Esophagus (tissue), 2 donors: ENCODE data around the gene SND1. TPM values are rescaled to one million over a fixed set of nuclear protein-coding genes. Genes with fewer than 3 reads are reported as not detected.

ENCODE experiments used
- H3K27ac ChIP-seq, 2 donors: one replicate each; pipeline ENCODE4 v1.5.1; 2013; ENCODE audit warnings: low read depth in 2 of 2, mild to moderate bottlenecking in 2 of 2, inconsistent platforms in 1 of 2, low read length in 1 of 2, moderate library complexity in 1 of 2
- H3K27me3 ChIP-seq, 2 donors: one replicate each; pipeline ENCODE4 v1.6.1; 2013; ENCODE audit warnings: low read length in 2 of 2, control low read depth in 1 of 2, mild to moderate bottlenecking in 1 of 2; ENCODE audit not compliant: insufficient read depth in 2 of 2, control insufficient read depth in 1 of 2
- H3K36me3 ChIP-seq, 2 donors: one replicate each; pipeline ENCODE4 v1.6.1; 2013; ENCODE audit warnings: low read length in 1 of 2; ENCODE audit not compliant: control insufficient read depth in 2 of 2, insufficient read depth in 2 of 2
- H3K4me1 ChIP-seq, 2 donors: one replicate each; pipeline ENCODE4 v1.6.1; 2013; ENCODE audit warnings: low read length in 1 of 2; ENCODE audit not compliant: control insufficient read depth in 2 of 2, insufficient read depth in 2 of 2
- H3K4me3 ChIP-seq, 2 donors: one replicate each; pipeline ENCODE4 v1.5.1; 2013; ENCODE audit warnings: low read length in 2 of 2, mild to moderate bottlenecking in 2 of 2, low read depth in 1 of 2, moderate library complexity in 1 of 2
- H3K9me3 ChIP-seq, 2 donors: one replicate each; pipeline ENCODE4 v1.6.1; 2013; ENCODE audit warnings: mild to moderate bottlenecking in 2 of 2, low read depth in 1 of 2, low read length in 1 of 2, moderate library complexity in 1 of 2; ENCODE audit not compliant: control insufficient read depth in 2 of 2, insufficient read depth in 1 of 2
- WGBS, 2 donors: extraction: QIAGEN DNeasy Blood & Tissue Kit; methylation state at CpG; one replicate each; pipeline ENCODE4 v1.1.7; 2013; 5-methylcytosine and 5-hydroxymethylcytosine counted together
- polyA plus RNA-seq, 2 donors: library from polyadenylated mRNA; stranded (reverse); fragments of 200-250 nt; gene quantifications; one replicate each; pipeline ENCODE4 v1.2.3, GENCODE V29; 2013
- donor health status: healthy with polysubstance abuse.
- donor health status: Bipolar disorder and iron deficiency.

The SND1 gene
- polyA plus RNA-seq, 2 donors: 23.1 to 44.4 TPM

DNA sequence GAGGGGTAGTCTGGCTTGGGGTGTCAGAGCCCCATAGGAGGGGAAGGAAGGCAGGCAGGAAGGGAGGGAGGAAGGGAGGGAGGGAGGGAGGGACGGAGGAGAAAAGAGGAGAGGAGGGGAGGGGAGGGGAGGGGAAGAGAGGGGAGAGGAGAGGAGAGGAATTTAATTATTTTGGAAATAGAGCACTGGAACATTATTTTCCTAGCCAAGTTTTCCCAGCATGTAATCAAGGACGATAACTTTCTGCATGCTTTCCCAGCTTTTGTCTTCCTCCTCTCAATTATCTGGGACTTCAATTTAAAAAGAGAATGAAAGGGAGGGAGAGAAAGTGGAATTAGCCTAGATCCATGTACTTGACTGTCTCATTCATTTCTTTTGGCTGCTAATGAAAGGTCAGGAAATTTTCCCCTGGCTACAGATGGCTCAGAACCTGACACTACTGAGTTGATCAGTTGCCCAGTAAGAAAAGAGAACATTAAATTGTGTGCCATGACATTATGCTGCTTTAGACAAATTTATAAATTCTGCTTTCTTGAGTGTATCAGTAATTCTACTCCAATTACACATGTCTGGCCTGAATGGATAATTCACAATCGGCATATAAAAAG lies 230.4 kb downstream of the SND1 start:
- no peak overlapping the region for H3K27ac ChIP-seq
- H3K36me3 ChIP-seq: no peaks in the 10 kb centered on the region
- no peaks in the 10 kb centered on the region for H3K9me3 ChIP-seq
- WGBS, 2 donors: 60 to 74% methylated on average over 3 of the region's 3 CpGs
- no peak overlapping the region for H3K4me3 ChIP-seq
- no peaks in the 10 kb centered on the region for H3K4me1 ChIP-seq
- H3K27me3 ChIP-seq: no peaks in the 10 kb centered on the region

DNA sequence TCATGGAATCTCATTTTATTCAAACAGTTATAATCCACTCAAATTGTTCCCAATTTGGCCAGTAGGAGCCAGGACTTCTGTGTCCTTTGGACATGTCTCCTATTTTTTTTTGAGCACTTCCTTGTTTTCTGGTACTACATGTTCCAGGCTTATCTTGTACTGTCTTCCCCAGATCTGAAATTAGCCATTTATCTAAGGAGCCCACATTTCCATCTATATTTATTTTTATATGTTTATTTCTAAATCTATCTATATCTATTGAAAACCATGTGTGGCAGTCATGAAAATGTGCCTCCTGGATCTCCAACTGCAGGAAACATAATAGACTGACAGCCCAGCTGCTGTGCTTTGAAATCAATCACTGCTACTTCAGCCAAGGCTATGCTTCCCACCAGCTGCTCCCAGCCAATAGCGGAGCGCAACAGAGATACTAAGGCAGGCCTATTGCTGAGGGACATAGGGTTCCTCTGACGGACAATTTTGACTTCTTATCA lies 232.1 kb downstream of the SND1 start:
- no peaks in the 10 kb centered on the region for H3K9me3 ChIP-seq
- H3K4me1 ChIP-seq: no peaks in the 10 kb centered on the region
- no peak overlapping the region for H3K27ac ChIP-seq
- peaks cover 2 to 11% of the 10 kb centered on the region in 2 donors for H3K36me3 ChIP-seq
- WGBS, 2 donors: 98 to 100% methylated on average over 3 of the region's 3 CpGs
- H3K27me3 ChIP-seq: no peaks in the 10 kb centered on the region
- no peak overlapping the region for H3K4me3 ChIP-seq

DNA sequence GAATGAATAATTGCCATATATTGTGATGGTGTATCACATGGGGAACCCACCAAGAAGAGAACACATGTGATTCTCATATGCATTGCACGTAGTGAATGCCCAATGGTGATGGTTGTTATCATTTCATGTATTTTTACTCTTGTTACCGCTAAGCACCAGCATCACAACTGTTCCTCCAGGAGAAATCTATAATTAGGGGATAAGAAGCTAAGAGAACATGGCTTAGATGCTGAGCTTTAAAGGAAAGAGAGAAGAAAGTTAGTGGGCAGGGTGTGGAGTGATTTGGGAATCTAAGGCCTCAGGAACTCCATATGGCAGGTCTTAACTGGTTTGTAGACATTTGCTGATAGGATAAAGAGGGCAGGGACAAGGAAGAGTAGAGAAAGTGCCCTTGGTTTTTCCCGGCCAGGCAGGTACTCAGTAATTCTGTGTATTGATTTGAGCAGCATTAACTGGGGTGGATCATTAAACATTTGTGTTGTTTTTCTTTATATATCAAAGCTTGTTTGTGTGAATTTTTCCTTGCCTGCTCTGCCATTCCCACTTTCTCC lies 233.3 kb downstream of the SND1 start:
- Histone ChIP-seq H3K4me3 (no peak overlapping the region), H3K27ac (no peak overlapping the region), H3K9me3 (no peaks in the 10 kb centered on the region), H3K4me1 (no peaks in the 10 kb centered on the region), H3K36me3 (peaks cover 2 to 11% of the 10 kb centered on the region in 2 donors), H3K27me3 (no peaks in the 10 kb centered on the region)
- 80 to 86% methylated on average over 3 of the region's 3 CpGs for WGBS, 2 donors

DNA sequence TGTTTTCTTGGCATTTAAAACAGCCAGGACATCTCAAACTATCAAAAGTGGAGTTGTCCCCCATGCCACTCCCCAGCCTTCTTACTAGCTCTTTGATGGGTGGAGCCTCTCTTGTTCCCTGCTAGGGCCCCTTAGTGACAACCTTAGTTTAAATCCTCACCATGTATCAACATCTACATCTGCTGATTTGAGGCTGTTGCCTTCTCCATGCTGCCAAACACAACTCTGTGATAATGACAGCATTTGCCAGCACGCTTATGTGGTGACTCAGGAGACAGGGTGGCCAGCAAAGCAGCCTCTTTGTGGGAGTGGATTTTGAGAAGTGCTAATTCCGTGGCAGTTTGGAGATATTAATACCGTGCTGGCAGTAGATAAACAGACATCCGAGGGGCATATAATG lies 233.8 kb downstream of the SND1 start:
- no peaks in the 10 kb centered on the region for H3K27me3 ChIP-seq
- WGBS, 2 donors: 43 to 53% methylated on average over 4 of the region's 4 CpGs
- no peak overlapping the region for H3K4me3 ChIP-seq
- H3K9me3 ChIP-seq: no peaks in the 10 kb centered on the region
- H3K27ac ChIP-seq: no peak overlapping the region
- H3K4me1 ChIP-seq: no peaks in the 10 kb centered on the region
- peaks cover 2 to 11% of the 10 kb centered on the region in 2 donors for H3K36me3 ChIP-seq

DNA sequence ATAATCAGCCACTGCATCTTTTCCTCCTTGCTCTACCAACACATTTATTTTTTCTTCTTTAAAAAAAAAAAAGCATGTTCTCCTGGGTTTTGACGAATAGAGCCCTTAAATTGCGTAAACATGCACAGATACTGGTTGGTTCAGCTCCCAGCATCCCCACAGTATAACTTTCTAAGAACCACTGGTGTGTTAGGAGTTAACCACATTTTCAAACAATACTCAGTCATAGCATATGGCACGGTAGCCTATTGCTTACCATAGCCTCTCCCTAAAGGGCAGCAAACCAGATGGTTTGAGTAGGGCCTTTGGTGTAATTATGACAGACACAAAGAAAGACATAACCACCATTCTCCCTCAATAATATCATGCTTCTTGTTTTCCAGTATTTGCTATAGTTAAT lies 234.3 kb downstream of the SND1 start:
- 70 to 71% methylated on average over 3 of the region's 3 CpGs for WGBS, 2 donors
- no peak overlapping the region for H3K4me3 ChIP-seq
- no peak overlapping the region for H3K27ac ChIP-seq
- H3K27me3 ChIP-seq: no peaks in the 10 kb centered on the region
- H3K4me1 ChIP-seq: no peaks in the 10 kb centered on the region
- H3K36me3 ChIP-seq: peaks cover 5 to 11% of the 10 kb centered on the region in 2 donors
- H3K9me3 ChIP-seq: no peaks in the 10 kb centered on the region

DNA sequence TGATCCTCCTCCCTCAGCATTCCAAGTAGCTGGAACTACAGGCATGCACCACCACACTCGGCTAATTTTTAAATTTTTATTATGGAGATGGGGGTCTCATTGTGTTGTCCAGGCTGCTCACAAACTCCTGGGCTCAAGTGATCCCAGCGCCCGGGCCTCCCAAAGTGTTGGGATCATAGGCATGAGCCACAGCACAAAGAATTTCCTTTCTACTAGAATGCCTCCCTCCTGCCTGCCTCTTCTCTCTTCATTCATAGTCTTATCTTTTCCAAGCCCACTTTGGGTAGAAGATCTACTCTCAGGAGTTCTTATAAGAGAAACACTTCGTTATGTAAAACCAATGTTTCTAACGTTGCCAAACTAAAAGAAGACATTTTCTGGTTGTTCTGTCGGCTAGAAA lies 235.1 kb downstream of the SND1 start:
- H3K4me1 ChIP-seq: no peaks in the 10 kb centered on the region
- WGBS, 2 donors: 91% methylated on average over 6 of the region's 6 CpGs

DNA sequence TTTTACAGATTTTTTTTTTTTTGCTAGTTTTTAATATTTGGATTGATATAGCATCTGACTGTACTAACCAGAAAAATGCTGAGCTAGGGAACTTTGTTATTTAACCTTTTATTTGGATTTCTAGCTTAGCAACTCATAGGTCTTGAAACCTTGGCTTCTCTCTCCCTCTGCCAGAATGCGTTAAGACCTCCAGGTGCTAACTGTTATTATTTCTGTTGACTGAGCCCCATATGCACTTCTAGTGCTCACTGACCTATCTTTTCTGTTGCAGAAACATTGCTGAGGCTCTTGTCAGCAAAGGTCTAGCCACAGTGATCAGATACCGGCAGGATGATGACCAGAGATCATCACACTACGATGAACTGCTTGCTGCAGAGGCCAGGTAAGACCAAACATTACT lies 235.6 kb downstream of the SND1 start:
- H3K9me3 ChIP-seq: no peaks in the 10 kb centered on the region
- H3K27me3 ChIP-seq: no peaks in the 10 kb centered on the region
- WGBS, 2 donors: 86 to 92% methylated on average over 3 of the region's 3 CpGs
- H3K36me3 ChIP-seq: peaks cover 9 to 14% of the 10 kb centered on the region in 2 donors
- no peaks in the 10 kb centered on the region for H3K4me1 ChIP-seq
- no peak overlapping the region for H3K27ac ChIP-seq
- no peak overlapping the region for H3K4me3 ChIP-seq

More for the DNA sequence above, 235.1 kb downstream of the SND1 start:
- no peak overlapping the region for H3K4me3 ChIP-seq
- H3K27me3 ChIP-seq: no peaks in the 10 kb centered on the region
- H3K36me3 ChIP-seq: peaks cover 7 to 12% of the 10 kb centered on the region in 2 donors
- H3K27ac ChIP-seq: no peak overlapping the region
- H3K9me3 ChIP-seq: no peaks in the 10 kb centered on the region

DNA sequence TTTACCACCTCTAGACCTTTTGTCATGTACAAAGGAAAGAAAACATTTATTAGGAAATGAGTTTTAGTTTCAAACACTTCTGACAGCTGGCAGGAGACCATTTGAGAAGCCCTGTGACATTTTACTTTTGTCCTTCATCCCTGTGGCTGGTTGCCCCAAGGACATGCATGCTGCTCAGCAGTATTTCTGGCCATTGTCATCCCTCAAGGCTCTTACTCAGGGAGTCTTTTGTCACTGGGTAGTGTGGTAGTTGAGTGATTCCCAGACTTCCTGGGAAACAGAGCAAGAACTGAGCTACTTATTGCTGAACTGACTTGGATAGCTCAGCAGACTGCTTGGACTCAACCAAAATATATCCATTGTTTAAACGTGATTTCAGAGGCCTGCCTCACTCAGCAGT lies 236.4 kb downstream of the SND1 start:
- Histone ChIP-seq H3K36me3 (peaks cover 9 to 14% of the 10 kb centered on the region in 2 donors), H3K4me3 (no peak overlapping the region), H3K27ac (no peak overlapping the region), H3K9me3 (no peaks in the 10 kb centered on the region), H3K4me1 (no peaks in the 10 kb centered on the region), H3K27me3 (no peaks in the 10 kb centered on the region)
- WGBS, 2 donors: 54 to 62% methylated on average over 1 of the region's 1 CpG

DNA sequence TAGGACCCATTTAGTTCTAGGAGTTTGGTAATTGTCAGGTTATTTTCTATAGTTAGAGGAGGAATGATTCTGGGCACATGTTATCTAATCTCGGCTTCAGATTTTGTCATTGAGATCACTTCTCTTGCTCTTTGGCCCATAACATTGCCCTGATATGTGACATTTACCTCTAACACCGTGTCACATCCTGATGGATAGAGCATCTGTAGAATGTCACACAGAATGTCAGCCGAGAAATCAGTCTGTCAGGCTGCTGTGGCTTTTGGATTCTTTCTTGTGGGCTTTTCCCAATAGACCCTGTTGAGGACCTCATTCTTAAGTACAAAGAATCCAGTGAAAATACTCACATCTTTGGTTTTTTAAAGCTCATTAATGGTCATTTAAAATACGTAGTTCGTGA lies 236.8 kb downstream of the SND1 start:
- H3K4me3 ChIP-seq: no peak overlapping the region
- WGBS, 2 donors: 92 to 95% methylated on average over 5 of the region's 5 CpGs
- no peaks in the 10 kb centered on the region for H3K9me3 ChIP-seq
- H3K4me1 ChIP-seq: no peaks in the 10 kb centered on the region
- H3K27me3 ChIP-seq: no peaks in the 10 kb centered on the region
- no peak overlapping the region for H3K27ac ChIP-seq
- peaks cover 9 to 14% of the 10 kb centered on the region in 2 donors for H3K36me3 ChIP-seq

DNA sequence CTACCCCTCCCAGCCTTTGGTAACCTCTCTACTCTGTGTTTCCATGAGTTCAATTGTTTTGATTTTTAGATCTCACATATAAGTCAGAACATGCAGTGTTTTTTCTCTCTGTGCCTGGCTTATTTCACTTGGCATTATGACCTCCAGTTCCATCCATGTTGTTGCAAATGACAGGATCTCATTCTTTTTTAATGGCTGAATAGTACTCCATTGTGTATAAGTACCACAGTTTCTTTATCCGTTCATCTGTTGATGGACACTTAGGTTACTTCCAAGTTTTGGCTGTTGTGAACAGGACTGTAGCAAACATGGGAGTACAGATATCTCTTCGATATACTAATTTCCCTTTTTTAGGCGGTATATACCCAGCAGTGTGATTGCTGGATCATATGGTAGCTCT lies 237.7 kb downstream of the SND1 start:
- no peak overlapping the region for H3K27ac ChIP-seq
- H3K9me3 ChIP-seq: no peaks in the 10 kb centered on the region
- WGBS, 2 donors: 95 to 96% methylated on average over 3 of the region's 3 CpGs
- H3K4me1 ChIP-seq: no peaks in the 10 kb centered on the region
- H3K27me3 ChIP-seq: no peaks in the 10 kb centered on the region
- H3K4me3 ChIP-seq: no peak overlapping the region
- H3K36me3 ChIP-seq: peaks cover 9 to 14% of the 10 kb centered on the region in 2 donors
